GM13976 (cell line): ENCODE measurements around the gene ITGA11.

Experiments
- DNase-seq: peaks from one replicate; pipeline ENCODE4 v3.0.0; 2012; ENCODE audit warnings: low spot score
- CTCF ChIP-seq: IDR thresholded peaks from 2 replicates; pipeline ENCODE4 v1.5.1; 2012; ENCODE audit warnings: borderline replicate concordance, mild to moderate bottlenecking; ENCODE audit not compliant: insufficient read depth; ENCODE audit errors: extremely low read depth, missing control alignments, control extremely low read depth
- in situ Hi-C: fragments of 300-500 bp; cut with MboI; formaldehyde crosslinking; loops from one replicate; pipeline ENCODE4 v1.12.0; 2022; ENCODE audit warnings: low sequenced_read_pairs, mixed read lengths, inconsistent platforms; ENCODE audit not compliant: unreplicated experiment

The ITGA11 gene

GRCh38 chr15:68414591-68414990, 17.4 kb downstream of the ITGA11 start:
- in situ Hi-C loops = no loop called here
- no peak for DNase-seq
- TF ChIP-seq CTCF = no peak

- in situ Hi-C loops = no loop called here
- no peak for DNase-seq
- no peak for TF ChIP-seq CTCF
Measured at GRCh38 chr15:68414206-68414555, 17.8 kb downstream of the ITGA11 start.

GRCh38 chr15:68413363-68414205, 18.4 kb downstream of the ITGA11 start:
- no peak for DNase-seq
- no peak for TF ChIP-seq CTCF
- in situ Hi-C loops = no loop called here

- in situ Hi-C loops = no loop called here
- no peak for TF ChIP-seq CTCF
- DNase-seq = no peak
Measured at GRCh38 chr15:68412218-68412617, 19.7 kb downstream of the ITGA11 start.

- in situ Hi-C loops = no loop called here
- no peak for TF ChIP-seq CTCF
Measured at GRCh38 chr15:68411735-68412134, 20.2 kb downstream of the ITGA11 start.

GRCh38 chr15:68411343-68411675, 20.7 kb downstream of the ITGA11 start:
- in situ Hi-C loops = no loop called here
- no peak for TF ChIP-seq CTCF
- DNase-seq = no peak

More at GRCh38 chr15:68411735-68412134, 20.2 kb downstream of the ITGA11 start:
- DNase-seq = no peak
